HepG2 (cell line): ENCODE data around the gene ADAMTS2. TPM values are rescaled to one million over a fixed set of nuclear protein-coding genes. Genes with fewer than 3 reads are reported as not detected.

Source experiments
- ATAC-seq: fragments of 200-7000 bp; cut with Tn5 transposase; 3 replicates; pipeline ENCODE4 v1.9.1; 2020; ENCODE audit warnings: mild to moderate bottlenecking, moderate library complexity
- BruUV-seq: library from RNA; stranded (reverse); fragments of 400-500 nt; replicated peaks from 2 replicates; lab custom pipeline; 2021; lab: Mats Ljungman, UMichigan
- CTCF ChIA-PET: fragments of 300-600 bp; formaldehyde crosslinking; extraction: SDS; loops from one replicate; lab custom pipeline; 2021; ENCODE audit warnings: low total read pairs, inconsistent platforms, low intra/inter-chr PET ratio; lab: Yijun Ruan, JAX
- POLR2A ChIA-PET: fragments of 350-600 bp; sonication (Branson Sonifier 250); formaldehyde crosslinking; loops from one replicate; lab custom pipeline; 2020; ENCODE audit warnings: antibody characterized with exemption, inconsistent platforms; lab: Yijun Ruan, JAX
- DNase-seq: peaks from one replicate; pipeline ENCODE4 v3.0.0-alpha.2; 2015; ENCODE audit warnings: low spot score
- FAIRE-seq: peaks from 3 replicates; lab custom pipeline; 2011; peaks lifted over from hg19 to GRCh38; lab: Jason Lieb, UNC
- H2AFZ ChIP-seq: one replicate; pipeline ENCODE4 v1.6.1; 2011; ENCODE audit warnings: low read length, inconsistent platforms
- H3K27ac ChIP-seq: fragments of 300-600 bp; 3 replicates; pipeline ENCODE4 v1.8.0; 2011; ENCODE audit warnings: mixed run types, mild to moderate bottlenecking, mixed read lengths, low read length, inconsistent platforms; ENCODE audit not compliant: insufficient read depth; ENCODE audit errors: extremely low read length
- H3K27me3 ChIP-seq, 2 experiments: fragments of 200-600 bp in 1 of 2; 2 replicates in 1 of 2; 3 replicates in 1 of 2; pipeline versions ENCODE4 v1.6.0 to v1.8.0; 2011; ENCODE audit warnings: low read length in 2 of 2, mild to moderate bottlenecking in 2 of 2, moderate library complexity in 2 of 2, inconsistent platforms in 1 of 2; ENCODE audit not compliant: insufficient read depth in 2 of 2, control insufficient read depth in 1 of 2
- H3K36me3 ChIP-seq, 2 experiments: fragments of 200-600 bp in 1 of 2; replicated peaks in 1 of 2; 2 replicates in 1 of 2; 3 replicates in 1 of 2; pipeline versions ENCODE4 v1.5.1 to v1.8.0; 2011; ENCODE audit warnings: low read length in 2 of 2, inconsistent platforms in 1 of 2; ENCODE audit not compliant: insufficient read depth in 2 of 2, control insufficient read depth in 1 of 2
- H3K4me1 ChIP-seq: 2 replicates; pipeline ENCODE4 v1.5.1; 2012; ENCODE audit warnings: low read length, inconsistent platforms; ENCODE audit not compliant: insufficient read depth
- H3K4me2 ChIP-seq: 2 replicates; pipeline ENCODE4 v1.6.0; 2011; ENCODE audit warnings: low read depth, low read length, inconsistent platforms
- H3K4me3 ChIP-seq, 3 experiments: fragments of 200-600 bp in 1 of 3; sonication (generic), shearing (Covaris generic) in 1 of 3; replicated peaks in 1 of 3; 2 replicates each; pipeline ENCODE4 v1.5.1; 2011 to 2016; ENCODE audit warnings: low read length in 3 of 3, inconsistent platforms in 2 of 3, low read depth in 2 of 3, mild to moderate bottlenecking in 2 of 3, control low read depth in 1 of 3, mixed read lengths in 1 of 3; ENCODE audit not compliant: insufficient read depth in 1 of 3
- H3K79me2 ChIP-seq: one replicate; pipeline ENCODE4 v1.6.1; 2011; ENCODE audit warnings: low read length, inconsistent platforms; ENCODE audit not compliant: insufficient read depth
- H3K9ac ChIP-seq: 2 replicates; pipeline ENCODE4 v1.6.0; 2011; ENCODE audit warnings: mild to moderate bottlenecking, low read depth, low read length, inconsistent platforms; ENCODE audit not compliant: insufficient read depth
- H3K9me3 ChIP-seq: 2 replicates; pipeline ENCODE4 v1.5.1; 2012; ENCODE audit warnings: mild to moderate bottlenecking, low read length
- H4K20me1 ChIP-seq: 2 replicates; pipeline ENCODE4 v1.6.0; 2011; ENCODE audit warnings: inconsistent platforms, mild to moderate bottlenecking, low read length, moderate library complexity; ENCODE audit not compliant: insufficient read depth
- CREB1 ChIP-seq, 2 experiments: fragments of 450-650 bp in 1 of 2; IDR thresholded peaks; 2 replicates each; pipeline ENCODE4 v1.6.1; 2016 to 2017; ENCODE audit warnings: control low read depth in 1 of 2, mild to moderate bottlenecking in 1 of 2, missing compliant biosample characterization in 1 of 2, missing genetic modification characterization in 1 of 2
- EED ChIP-seq: sonication (generic); formaldehyde crosslinking; IDR thresholded peaks from 2 replicates; pipeline ENCODE4 v1.5.0; 2020; ENCODE audit warnings: mild to moderate bottlenecking, missing genetic modification reagents
- PCBP1 ChIP-seq: fragments of 200-400 bp; formaldehyde crosslinking; IDR thresholded peaks from 2 replicates; pipeline ENCODE4 v1.6.1; 2017; ENCODE audit warnings: mild to moderate bottlenecking, low read depth, low read length, borderline replicate concordance
- RELA ChIP-seq: sonication (generic); formaldehyde crosslinking; IDR thresholded peaks from 2 replicates; pipeline ENCODE4 v1.4.0; 2020; ENCODE audit warnings: missing genetic modification reagents
- RFX3 ChIP-seq: IDR thresholded peaks from 2 replicates; pipeline ENCODE4 v1.6.1; 2016; ENCODE audit warnings: missing biosample characterization, missing genetic modification reagents
- ZNF432 ChIP-seq: sonication (generic); formaldehyde crosslinking; IDR thresholded peaks from 2 replicates; pipeline ENCODE4 v1.5.0; 2020; ENCODE audit warnings: missing genetic modification reagents, mild to moderate bottlenecking, borderline replicate concordance
- ZNF615 ChIP-seq: sonication (generic); formaldehyde crosslinking; IDR thresholded peaks from 2 replicates; pipeline ENCODE4 v1.5.0; 2020; ENCODE audit warnings: mild to moderate bottlenecking, missing genetic modification reagents, borderline replicate concordance
- WGBS: methylation state at CpG from one replicate; pipeline ENCODE4 v1.1.6; 2017; ENCODE audit warnings: low lambda C conversion rate; 5-methylcytosine and 5-hydroxymethylcytosine counted together
- in situ Hi-C: cut with HindIII; loops from 2 replicates; pipeline ENCODE4 v1.10.0; 2017; ENCODE audit warnings: low pct_unique_long_range_greater_than_20kb; ENCODE audit not compliant: extremely low pct_ligation_motif_present
- intact Hi-C: fragments of 100-400 bp; cut with micrococcal nuclease; formaldehyde crosslinking; loops from one replicate; pipeline ENCODE4 v1.10.0; 2022; ENCODE audit not compliant: unreplicated experiment
- polyA plus RNA-seq, 8 experiments: library from polyadenylated mRNA; depleted of rRNA in 3 of 8; stranded (reverse) in 7 of 8; unstranded in 1 of 8; fragments of >200 nt; fragmentation: Illumina TruSeq in 4 of 8; extraction: Trizol in 4 of 8; gene quantifications; 2 replicates each; pipeline versions ENCODE4 v1.2.1 to v1.2.3, GENCODE V29; 2011 to 2016; ENCODE audit warnings: low read depth in 4 of 8, missing spikeins in 1 of 8, mixed read lengths in 1 of 8; ENCODE audit not compliant: insufficient read depth in 1 of 8
- total RNA-seq, 5 experiments: library from RNA; depleted of rRNA; stranded (reverse); fragments of >200 nt; fragmentation: Illumina TruSeq; extraction: Trizol; gene quantifications; 2 replicates each; pipeline ENCODE4 v1.2.3, GENCODE V29; 2016; ENCODE audit warnings: low read depth in 1 of 5
- TF ChIP-seq, protein P1 (sequence below): sonication (generic); formaldehyde crosslinking; IDR thresholded peaks from 2 replicates; pipeline ENCODE4 v1.8.0; 2022; ENCODE audit warnings: mild to moderate bottlenecking, missing genetic modification reagents
- TF ChIP-seq, protein P2 (sequence below): sonication (generic); formaldehyde crosslinking; IDR thresholded peaks from 2 replicates; pipeline ENCODE4 v1.8.1; 2023; ENCODE audit warnings: mild to moderate bottlenecking, missing genetic modification reagents, borderline replicate concordance

Gene ADAMTS2
- total and polyA plus RNA-seq, 2 of the 13 experiments (the other 11 are each of a cell fraction or from before 2014, with no cell fraction given), result 0.24 to 3.5 TPM

DNA sequence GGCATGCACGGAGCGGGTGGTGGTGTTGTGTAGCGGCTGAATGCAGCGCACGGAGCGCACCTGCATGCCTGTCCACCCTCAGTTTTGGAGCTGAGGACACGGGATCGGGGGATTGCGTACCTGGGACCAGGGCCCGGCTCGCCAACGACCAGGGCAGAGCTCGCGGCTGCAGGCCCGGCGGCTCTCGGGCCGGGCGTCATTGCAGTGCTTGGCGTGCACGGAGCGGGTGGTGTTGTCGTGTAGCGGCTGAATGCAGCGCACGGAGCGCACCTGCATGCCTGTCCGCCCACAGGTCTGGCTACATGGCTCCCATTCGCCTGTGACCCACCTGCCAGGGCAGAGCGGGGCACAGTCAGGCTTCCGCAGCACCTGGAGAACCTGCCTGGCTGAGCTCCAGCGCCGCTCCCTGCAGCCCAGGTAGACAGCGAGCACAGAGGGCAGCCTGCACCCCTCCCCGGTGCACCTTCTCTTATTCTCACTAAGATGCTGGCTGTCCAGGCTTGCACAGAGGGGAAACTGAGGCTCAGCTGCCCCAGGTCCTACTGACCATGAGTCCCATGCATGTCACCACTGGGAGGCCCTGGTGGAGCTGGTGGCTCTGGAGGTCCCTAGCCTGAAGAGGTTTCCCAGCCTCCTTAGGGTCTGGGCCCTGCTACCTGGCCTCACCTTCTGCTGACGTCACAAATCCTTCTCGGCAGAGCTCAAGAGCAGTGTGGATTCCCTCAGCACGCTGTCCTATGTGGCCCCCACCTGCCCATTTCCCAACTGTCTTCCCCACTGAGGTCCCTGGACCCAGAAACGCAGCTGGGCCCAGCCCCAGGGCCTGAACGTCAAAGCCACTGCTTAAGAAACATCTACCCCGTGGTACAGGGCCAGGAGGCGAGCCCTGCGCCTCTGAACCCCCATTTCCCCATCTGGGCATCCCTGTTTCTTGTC is 220.1 kb downstream of the ADAMTS2 start:
- H3K9ac ChIP-seq, result no peak overlapping the region
- DNase-seq, result no peak
- no peaks in the 10 kb centered on the region; the same call in 1 of the 2 replicates for H3K9me3 ChIP-seq
- FAIRE-seq, result no peak
- ChIA-PET CTCF (no interaction called here), POLR2A (no interaction called here)
- H4K20me1 ChIP-seq, result no peaks in the 10 kb centered on the region
- TF ChIP-seq, protein P1, sequence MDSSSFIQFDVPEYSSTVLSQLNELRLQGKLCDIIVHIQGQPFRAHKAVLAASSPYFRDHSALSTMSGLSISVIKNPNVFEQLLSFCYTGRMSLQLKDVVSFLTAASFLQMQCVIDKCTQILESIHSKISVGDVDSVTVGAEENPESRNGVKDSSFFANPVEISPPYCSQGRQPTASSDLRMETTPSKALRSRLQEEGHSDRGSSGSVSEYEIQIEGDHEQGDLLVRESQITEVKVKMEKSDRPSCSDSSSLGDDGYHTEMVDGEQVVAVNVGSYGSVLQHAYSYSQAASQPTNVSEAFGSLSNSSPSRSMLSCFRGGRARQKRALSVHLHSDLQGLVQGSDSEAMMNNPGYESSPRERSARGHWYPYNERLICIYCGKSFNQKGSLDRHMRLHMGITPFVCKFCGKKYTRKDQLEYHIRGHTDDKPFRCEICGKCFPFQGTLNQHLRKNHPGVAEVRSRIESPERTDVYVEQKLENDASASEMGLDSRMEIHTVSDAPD (CRISPR knock-in tag), result no peak
- TF ChIP-seq, protein P2, sequence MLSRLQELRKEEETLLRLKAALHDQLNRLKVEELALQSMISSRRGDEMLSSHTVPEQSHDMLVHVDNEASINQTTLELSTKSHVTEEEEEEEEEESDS (CRISPR knock-in tag), result no peak
- no peak for TF ChIP-seq RELA
- no peak for TF ChIP-seq EED (CRISPR knock-in tag)
- TF ChIP-seq PCBP1, result no peak
- no peak for TF ChIP-seq ZNF432 (CRISPR knock-in tag)
- no peak for TF ChIP-seq ZNF615
- peak; percentile 86 for TF ChIP-seq CREB1 (IDR thresholded peaks at IDR 0.05)
- no peak for TF ChIP-seq CREB1 (CRISPR knock-in tag; IDR thresholded peaks at IDR 0.05)
- TF ChIP-seq RFX3 (CRISPR knock-in tag), result no peak
- ATAC-seq, result no peak
- no TSS peak for BruUV-seq
- in situ Hi-C loops (no loop called here), intact Hi-C loops (no loop called here)
- H3K4me1 ChIP-seq, result no peaks in the 10 kb centered on the region
- no peak overlapping the region for H2AFZ ChIP-seq
- no peak overlapping the region for H3K4me2 ChIP-seq
- H3K27me3 ChIP-seq, result no peaks in the 10 kb centered on the region
- H3K36me3 ChIP-seq, result no peaks in the 10 kb centered on the region
- H3K79me2 ChIP-seq, result no peaks in the 10 kb centered on the region
- no peak overlapping the region for H3K4me3 ChIP-seq
- WGBS, result 69% methylated on average over 29 of the region's 43 CpGs
- no peak overlapping the region for H3K27ac ChIP-seq
